T-helper 22 cell (primary cell): ENCODE data around the gene TTLL5.

Experiments
- DNase-seq: peaks from one replicate; pipeline ENCODE4 v3.0.0-alpha.2; 2020; ENCODE audit warnings: low read depth

The TTLL5 gene

DNA sequence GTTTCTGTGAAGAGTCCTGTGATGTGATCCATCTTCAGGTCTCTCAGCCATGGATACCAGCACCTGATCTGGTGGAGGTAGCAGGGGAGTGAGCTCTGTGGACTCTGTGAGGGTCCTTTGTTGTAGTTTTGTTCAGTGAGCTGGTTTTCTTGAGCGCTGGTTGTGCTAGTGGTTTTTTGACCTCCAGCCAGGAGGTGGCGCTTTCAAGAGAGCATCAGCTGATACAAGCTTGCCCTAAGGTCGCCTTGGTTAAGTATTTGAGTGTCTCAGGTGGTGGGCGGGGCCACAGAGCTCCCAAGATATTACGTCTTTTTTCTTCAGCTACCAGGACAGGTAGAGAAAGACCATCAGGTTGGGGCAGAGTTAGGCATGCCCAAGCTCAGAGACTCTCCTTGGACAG is 139.7 kb downstream of the TTLL5 start:
- no peak for DNase-seq

DNA sequence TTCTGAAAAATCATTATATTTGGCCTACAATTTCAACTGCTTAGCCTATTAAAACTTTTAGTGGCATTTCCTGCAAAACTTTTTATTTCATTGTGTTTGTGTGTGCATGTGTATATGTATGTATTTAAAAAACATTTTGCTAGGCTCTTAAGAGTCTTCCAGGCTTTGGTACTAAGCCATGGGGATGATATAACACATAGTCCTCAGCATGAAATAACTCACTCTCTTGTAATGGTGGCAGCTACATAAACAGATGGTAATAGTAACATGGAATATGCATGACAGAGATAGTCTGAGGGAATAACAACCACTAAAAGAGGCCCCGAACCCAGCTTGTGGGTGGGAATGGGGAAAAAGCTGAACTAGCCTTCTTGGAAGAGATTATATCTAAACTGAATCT is 141.4 kb downstream of the TTLL5 start:
- DNase-seq, result no peak

GRCh38 chr14:75803765-75804164 is 142.7 kb downstream of the TTLL5 start:
- DNase-seq, result no peak

DNA sequence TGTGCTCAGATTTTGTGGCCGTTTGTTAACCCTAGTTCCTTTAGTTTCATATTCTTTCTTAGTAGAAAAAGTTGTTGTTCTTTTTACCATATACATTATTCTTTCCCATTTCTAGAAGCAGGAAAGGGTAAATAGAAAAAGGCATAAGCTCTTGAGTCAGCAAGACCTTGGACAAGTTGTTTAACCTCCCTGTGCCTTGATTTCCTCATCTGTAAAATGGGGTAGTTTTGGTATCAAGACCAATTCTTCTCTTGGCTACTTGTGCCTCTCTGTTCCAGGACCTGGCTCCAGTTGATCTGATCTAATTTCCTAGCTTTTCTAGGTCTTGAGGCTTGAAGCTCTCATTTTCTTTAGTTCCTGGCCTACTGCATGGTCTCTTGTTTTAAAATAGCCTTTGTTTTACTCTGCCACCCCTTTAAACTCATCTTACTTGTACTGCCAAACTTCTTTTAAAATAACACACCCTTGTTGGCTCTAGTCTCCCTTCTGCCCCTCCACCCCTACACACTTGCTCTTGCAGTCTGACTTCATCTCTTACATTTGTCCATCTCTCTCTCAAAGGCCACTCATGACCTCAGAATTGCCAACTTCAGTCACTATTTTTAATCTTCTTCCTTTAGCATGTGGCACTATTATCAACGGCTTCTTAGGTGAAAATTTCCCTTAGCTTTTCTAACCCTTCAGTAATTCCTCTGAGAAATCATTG is 143.7 kb downstream of the TTLL5 start:
- no peak for DNase-seq

- no peak for DNase-seq
Observed at GRCh38 chr14:75805646-75806045, 144.6 kb downstream of the TTLL5 start.

GRCh38 chr14:75806352-75806832 is 145.3 kb downstream of the TTLL5 start:
- DNase-seq, result no peak

DNA sequence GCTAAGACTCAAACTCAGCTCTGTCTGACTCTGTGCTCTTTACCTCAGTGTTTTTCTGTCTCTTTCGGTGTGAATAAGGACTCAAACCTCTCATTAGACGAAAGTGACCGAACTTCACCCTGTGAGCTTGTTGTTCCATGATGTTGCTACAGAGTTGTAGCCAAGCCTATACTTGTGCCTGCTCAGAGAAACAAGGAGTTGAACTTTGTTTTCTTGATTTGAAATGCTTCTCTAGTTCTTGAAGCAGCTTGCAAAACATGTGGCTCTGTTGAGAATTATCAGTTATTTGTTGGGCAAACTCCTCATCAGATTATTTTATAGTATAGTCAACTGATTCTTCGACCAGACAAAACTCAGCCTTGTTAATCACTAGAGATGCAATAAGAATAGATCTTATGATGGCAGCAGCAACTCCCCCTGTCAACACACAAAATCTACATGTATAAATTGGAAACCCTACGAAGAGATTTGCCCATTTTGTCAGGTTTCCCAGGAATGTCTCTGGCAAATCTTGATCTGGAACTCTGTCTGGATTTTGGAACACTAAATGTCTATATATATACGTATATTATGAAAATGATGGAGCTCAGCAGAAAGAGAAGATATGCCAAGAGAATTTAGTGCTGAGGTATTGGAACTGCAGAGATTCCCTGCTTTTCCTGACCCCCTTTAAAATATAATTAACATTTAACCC is 146.8 kb downstream of the TTLL5 start:
- no peak for DNase-seq

- DNase-seq, result no peak
Observed at GRCh38 chr14:75811136-75811829, 150.2 kb downstream of the TTLL5 start.

DNA sequence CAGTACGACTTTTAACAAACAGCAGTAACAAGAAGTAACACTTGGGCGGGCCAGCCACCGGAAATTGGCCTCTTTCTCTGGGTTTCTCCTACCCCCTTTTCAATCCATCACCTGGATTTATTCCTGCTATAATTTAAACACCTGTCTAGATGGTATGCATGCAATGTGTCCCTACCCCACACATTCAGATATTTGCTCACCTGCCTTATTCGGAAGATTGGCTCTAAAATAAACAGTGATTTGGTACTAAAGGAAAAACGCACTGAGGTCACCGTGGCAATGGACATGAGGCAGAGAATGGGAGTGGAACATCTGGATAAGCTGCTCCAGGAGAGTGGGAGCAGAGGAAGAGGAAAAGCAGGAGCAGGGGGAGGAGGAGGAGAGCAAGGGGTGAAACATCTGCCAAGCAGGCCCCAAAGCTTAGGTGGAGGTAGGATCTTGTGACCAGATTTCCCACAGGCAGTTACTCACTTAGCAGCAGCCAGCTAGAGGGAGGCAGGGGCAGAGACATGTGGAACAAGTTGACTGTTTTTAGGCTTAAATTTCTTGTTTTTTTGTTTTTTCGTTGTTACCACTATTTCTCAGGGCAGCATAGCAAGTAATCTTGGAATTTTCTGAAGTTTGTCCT is 150.9 kb downstream of the TTLL5 start:
- DNase-seq, result no peak

DNA sequence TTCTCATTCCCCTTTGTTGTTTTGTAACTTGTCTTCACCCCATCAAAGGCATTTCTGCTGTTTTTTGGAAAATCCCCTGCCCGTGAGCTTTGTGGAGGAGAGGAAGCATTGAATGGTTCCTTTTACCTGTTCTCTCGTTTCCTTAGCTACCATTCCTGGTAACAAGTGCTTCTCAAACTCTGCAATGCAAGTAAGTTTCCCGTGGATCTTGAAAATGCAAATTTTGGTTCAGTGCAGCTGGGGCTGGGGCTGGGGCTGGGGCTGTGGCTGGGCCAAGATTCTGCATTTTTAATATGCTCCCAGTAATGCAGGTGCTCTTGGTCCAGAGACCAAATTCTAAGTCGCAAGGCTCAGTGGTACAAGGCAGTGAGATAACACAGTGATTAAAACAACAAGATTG is 151.6 kb downstream of the TTLL5 start:
- DNase-seq, result no peak

- no peak for DNase-seq
Observed at GRCh38 chr14:75820761-75821160, 159.7 kb downstream of the TTLL5 start.

DNA sequence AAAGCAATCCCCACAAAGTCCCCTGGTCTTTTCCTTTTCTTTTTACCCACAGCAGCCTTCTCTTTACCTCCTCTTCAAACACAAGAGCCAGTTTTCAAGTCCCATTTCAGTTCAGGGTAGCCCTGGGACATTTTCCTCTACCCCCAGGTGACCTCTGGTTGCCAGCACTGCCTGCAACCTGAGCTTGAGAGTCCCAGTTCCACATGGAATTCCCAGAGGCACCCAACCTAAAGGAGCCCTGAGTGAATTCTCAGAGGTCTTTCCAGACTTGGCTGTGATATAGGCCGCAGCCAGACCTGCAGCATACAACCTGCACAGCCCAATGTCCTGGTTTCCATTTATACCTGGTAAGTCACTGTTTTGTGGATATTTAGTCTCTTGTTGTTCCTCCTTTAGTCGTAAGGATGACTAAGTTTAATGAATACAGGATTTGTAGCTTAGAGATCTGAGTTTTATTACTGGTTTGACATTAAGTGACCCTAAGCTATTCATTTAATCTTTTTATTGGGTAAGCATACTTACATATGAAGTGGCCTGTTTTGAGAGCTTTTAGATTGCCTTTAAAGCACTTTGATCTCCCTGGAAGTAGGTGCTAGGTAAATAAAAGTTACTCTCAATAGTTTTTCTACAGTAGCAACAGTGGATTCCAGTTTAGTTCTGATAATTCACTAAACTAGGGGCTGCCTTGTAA is 160.9 kb downstream of the TTLL5 start:
- DNase-seq, result no peak

- no peak for DNase-seq
Observed at GRCh38 chr14:75822522-75823141, 161.6 kb downstream of the TTLL5 start.

- DNase-seq, result no peak
Observed at GRCh38 chr14:75823334-75823733, 162.3 kb downstream of the TTLL5 start.

DNA sequence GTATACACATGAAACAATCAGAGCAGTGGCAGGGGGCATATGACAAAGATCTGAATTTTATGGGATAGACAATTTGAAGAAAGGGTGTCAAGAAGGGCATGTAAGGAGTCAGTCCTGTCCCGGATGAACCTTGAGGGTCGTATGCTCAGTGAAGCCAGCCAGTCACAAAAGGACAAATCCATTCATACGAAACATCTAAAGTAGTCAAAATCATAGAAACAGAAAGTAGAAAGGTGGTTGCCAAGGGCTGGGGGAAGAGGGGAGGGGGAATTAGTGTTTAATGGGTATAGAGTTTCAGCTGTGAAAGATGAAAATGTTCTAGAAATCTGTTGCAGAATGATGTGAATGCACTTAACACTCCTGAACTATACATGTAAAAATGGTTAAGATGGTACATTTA is 163.3 kb downstream of the TTLL5 start:
- DNase-seq, result no peak

GRCh38 chr14:75825147-75825592 is 164.1 kb downstream of the TTLL5 start:
- no peak for DNase-seq

- no peak for DNase-seq
Observed at GRCh38 chr14:75826599-75826998, 165.6 kb downstream of the TTLL5 start.

DNA sequence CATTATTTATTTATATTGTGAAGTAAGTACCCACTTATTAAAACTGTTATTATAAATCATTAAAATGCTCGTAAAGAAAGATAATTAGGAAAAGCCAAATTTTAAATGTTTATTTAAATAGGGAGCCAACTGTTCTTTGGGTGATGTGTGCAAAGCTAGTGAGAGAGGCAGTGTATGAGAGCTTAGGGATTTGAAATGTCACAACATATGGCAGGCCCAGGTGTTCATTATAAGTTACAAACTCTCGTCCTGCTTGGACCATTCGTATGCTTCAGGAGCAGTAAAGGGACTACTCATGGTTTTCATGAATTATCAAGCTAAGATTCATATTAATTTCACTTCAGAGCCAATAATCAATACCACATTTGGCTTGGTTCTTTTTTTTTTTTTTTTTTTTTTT is 166.3 kb downstream of the TTLL5 start:
- no peak for DNase-seq

DNA sequence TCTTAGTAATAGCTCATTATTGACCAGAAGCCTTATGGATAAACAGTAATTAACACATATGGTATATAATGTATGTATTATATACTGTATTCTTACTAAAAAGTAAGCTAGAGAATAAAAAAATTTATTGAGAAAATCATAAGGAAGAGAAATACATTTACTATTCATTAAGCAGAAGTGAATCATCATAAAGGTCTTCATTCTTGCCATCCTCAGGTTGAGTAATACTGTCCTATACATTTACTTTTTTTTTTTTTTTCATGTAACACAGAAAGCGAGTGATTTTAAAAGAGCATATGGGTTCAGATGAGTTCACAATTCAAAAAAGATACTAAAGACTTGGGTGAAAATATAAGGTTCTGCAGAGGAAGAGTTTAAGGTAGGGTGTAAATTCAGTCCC is 168.3 kb downstream of the TTLL5 start:
- DNase-seq, result no peak

- DNase-seq, result no peak
Observed at GRCh38 chr14:75831455-75831854, 170.4 kb downstream of the TTLL5 start.

DNA sequence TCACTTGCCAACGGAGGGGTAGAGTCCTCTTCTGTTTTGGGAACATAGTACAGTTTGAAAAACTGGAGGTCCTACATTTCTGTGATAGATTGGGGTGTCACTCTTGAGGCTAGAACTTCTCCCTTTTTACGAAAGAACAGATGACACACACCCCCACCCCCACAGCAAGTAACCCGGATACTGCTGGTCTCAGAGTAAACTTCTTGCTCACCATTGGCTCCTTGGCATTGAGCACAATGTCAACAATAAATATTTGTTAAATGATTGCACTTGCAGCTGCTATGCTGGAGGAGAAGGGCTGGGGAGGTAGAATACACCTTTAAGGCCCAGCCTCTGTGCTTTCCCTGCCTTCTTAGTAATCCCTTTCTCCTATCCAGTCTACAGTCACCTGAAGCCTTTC is 170.9 kb downstream of the TTLL5 start:
- no peak for DNase-seq
